NCI-H1694 treated with DMSO at 0.1 percent for 48 hours (cell line): ENCODE data around the gene PLEKHN1.

ENCODE experiments used
- DNase-seq: peaks from one replicate; lab custom pipeline; 2025; lab: John Stamatoyannopoulos, UW

PLEKHN1 gene

GRCh38 chr1:1024149-1024770 is 58.0 kb downstream of the PLEKHN1 start:
- DNase-seq: no peak

DNA sequence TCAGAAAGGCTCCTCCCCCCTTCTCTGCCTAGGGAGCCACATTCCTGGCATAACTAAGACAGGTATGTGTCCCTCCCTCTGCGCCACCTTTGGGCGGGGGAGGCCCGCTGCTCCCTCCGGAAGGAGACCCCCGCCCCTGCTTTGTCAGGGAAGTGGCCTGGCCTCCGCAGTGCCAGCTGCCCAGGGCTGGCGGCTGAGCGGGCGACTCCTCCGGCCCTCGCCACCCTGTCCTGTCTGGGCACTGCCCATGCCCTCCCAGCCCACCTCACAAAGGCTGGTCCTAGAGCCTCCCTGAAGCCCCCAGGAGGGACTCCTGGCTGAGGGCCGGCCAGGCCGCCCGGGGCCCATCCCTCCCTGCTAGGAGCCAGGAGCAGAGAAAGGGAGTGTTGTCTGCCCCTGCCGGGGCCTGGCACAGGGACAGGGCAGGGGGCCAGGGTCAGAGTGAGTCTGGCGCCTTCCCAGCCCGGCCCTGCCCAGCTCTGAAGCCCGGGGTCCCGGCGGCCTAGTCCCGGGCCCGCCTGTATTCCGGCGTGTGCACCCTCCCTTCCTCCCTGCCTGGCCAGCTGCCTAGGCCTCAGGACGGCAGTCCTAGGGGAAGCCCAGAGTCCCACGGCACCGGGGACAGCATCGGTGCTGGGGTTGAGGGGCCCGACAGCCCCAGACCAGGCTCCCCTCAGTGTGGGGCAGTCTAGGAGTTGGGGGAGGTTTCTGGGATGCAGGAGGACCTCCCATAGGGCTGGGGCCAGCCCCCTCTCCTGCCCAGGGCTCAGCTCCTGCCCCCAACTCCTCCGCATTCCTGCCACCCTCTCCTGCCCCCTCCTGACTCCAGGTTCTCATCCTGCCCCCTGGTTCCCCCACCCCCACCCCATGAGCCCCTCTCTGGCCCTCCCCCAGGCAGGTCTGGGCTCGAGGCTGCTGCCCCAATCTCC is 58.8 kb downstream of the PLEKHN1 start:
- DNase-seq: no peak
